Stimulated activated CD8-positive, alpha-beta memory T cell treated with anti-CD3 and anti-CD28 coated beads, Interleukin-7, amount 100 ng/mL, for 4 hours (primary cell): ENCODE data around the gene EIF4E3.
A peak's percentile ranks its signal among the peaks of the same experiment; 100 is the strongest.

ENCODE experiments used
- DNase-seq, 2 donors: peaks; one replicate each; pipeline ENCODE4 v3.0.0-alpha.2; 2020; ENCODE audit warnings: low read depth in 2 of 2

The EIF4E3 gene

DNA sequence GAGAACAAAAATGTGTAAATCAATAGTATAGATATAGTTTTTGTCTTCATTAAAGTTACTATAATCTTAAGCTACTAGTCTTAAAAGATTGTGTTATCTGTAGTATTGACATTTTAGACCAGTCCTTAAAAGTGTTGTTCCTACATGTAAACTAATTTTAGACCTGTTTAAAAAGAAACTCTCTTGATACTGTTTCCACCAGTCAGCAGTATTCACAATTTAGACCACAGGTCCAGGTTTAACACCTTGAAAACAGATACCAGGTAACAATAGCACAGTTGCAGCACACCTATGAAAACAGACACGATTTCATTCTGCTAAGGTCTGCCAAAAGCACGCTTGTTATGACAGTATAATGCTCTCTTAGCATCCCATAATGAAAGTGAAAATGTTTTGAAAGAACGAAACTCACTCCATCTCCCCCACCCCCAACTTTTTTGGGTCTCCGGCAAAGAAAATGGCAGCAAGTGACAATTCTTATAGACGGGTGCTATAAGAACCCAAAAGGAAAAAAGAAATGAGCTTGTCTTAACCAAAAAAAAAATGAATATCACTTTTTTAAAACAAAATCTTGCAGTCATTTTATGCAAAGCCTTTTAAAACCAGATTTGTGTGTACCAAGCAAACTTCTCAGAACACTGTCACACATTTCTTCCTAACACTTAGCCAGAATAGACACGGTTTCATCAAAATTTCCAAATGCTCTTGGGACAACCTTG is 1.6 kb downstream of the EIF4E3 start:
- DNase-seq, result peak in 1 of 2 donors; percentile 42

- DNase-seq, result no peak
Observed at GRCh38 chr3:71722693-71723092, 2.5 kb downstream of the EIF4E3 start.

DNA sequence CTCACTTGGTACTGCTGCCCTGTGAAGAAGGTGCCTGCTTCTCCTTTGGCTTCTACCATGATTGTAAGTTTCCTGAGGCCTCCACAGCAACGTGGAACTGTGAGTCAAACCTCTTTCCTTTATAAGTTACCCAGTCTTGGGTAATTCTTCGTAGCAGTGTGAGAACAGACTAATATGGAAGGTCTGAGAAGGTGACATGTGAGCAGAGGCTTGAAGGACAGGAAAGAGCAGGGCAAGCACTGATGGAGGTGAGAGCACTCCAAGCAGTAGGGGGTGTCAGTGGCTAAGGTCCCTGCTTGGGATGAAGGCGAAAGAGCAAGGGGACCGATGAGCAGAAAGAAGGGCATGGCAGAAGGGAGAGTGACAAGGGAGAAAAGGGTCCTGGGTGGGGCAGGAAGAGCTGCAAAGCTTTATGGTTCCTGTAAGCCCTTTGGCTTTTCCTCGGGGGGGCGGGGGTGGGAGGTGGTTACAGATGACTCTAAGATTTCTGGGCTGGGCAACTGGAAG is 3.5 kb downstream of the EIF4E3 start:
- no peak for DNase-seq

DNA sequence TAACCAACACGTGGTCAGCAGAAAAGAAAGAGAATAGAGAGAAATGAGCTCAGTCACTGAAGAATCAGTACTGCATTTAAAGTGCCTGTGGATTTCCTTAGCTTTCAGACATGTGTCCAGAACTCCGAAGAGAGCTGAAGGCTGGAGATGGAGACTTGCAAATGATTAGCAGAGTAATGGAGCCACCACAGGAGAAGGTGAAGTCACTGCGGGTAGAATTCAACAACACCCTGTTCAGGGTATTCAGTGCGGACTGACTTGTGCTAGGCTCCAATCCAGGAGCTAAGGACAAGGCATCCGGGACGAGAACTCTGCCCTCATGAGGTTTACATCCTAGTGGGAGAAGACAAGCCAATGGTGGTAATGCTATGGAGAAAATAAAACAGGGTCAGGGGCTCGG is 4.2 kb downstream of the EIF4E3 start:
- no peak for DNase-seq

DNA sequence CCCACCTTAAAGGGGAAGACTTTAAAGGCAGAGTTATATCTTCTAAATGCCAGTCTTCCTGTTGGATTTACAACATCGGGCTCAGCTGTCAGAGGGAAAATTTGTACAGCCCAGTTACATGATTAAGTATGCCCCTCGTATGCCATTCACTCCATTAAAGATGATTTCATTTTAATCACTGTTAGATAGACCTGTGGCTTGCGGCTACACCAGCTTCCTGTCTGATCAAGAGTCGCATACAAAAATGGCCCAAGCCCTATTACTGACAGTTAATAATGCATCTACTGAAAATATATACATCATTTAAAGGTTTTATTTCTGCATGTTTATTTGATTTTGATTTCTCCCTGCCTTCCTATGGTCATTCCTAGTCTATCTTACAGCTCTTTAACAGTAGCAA is 7.1 kb downstream of the EIF4E3 start:
- DNase-seq, result peak in 1 of 2 donors; percentile 40

DNA sequence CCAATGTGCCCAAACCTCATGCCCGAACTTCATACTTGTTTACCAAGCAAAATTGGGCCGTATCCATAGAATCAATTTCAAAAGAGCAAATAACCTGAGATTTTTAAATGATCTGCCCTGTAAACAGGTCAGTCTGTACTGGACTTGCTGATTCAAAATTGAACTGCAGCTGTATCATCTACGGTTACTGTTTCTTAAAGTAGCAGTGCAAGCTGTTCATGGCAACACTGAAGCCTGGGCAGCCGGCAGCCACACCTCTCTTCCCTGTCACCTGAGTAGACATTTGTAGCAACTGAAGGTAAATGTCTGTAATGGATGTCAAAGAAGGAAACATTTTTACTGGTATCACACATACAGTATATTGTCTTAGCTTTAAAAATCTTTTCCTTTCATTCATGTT is 10.6 kb downstream of the EIF4E3 start:
- DNase-seq, result no peak

GRCh38 chr3:71713041-71713440 is 12.2 kb downstream of the EIF4E3 start:
- DNase-seq, result no peak

GRCh38 chr3:71710906-71711494 is 14.2 kb downstream of the EIF4E3 start:
- no peak for DNase-seq

GRCh38 chr3:71709908-71710511 is 15.2 kb downstream of the EIF4E3 start:
- no peak for DNase-seq

GRCh38 chr3:71708476-71709105 is 16.6 kb downstream of the EIF4E3 start:
- no peak for DNase-seq

- DNase-seq, result no peak
Observed at GRCh38 chr3:71707595-71707994, 17.6 kb downstream of the EIF4E3 start.

GRCh38 chr3:71705681-71706080 is 19.5 kb downstream of the EIF4E3 start:
- no peak for DNase-seq

GRCh38 chr3:71704915-71705314 is 20.3 kb downstream of the EIF4E3 start:
- no peak for DNase-seq

- no peak for DNase-seq
Observed at GRCh38 chr3:71703797-71704196, 21.4 kb downstream of the EIF4E3 start.

DNA sequence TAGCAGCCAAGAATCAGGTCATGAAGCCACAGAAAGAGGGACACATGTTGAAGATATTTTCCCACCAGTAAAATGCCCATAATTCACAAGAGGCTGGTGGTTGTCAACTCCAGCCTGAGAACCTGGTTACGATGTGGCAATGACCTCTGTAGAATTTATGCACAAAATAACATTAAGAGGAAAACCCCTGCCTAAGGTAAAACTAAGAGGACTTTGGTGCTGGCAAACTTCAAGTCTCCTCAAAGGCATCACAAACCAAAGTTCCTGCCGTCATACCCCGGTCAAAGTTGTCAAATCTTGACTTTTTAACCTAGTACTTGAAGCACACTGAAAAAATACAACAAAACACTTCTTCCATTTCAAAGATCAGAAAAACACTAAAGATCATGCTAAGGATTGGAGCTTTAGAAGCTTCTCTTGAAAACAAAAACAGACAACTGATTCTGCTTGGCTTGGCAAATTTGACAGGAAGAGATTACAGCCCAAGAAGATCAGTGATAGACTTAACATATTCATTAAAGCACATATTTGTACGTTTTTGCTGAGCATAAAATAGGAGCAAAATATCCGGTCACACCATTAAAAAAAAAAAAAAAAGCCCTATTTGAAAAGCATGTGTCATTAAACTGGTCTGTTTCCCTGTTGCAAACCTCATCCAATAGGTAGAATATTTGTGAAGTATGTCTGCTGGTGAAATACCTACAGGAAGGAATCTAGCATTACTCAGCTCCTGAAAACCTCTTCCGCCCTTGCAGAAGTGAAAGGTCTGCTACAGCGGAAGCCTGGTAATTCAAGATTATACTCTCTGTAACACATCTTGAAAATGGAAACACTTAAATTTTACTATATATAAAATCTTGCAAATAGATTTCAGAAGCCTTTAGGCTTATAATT is 22.8 kb downstream of the EIF4E3 start:
- DNase-seq, result no peak

DNA sequence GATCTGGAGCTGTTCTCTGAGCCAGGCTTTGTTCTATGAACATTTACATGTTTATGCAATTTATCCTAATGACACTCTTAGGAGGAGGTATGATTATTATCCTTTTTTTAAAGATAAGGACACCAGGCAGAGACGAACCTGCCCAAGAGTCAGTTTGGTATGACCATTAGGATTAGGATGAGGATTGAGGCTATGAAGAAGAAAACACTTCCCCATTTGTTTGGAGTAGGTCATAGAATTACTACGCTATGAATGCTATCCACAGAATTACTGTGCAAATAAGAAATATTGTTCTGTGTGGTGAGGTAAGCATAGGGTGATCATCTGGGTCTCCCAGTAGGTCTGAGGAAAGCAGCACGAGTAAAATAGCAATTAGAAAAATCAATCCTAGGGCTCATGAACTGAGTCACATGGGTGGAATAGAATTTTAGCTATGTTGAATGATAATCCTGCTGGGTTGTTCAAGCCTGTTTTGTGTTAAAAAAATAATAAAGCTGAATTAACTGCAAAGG is 23.9 kb downstream of the EIF4E3 start:
- DNase-seq, result no peak

GRCh38 chr3:71695000-71695482 is 30.2 kb downstream of the EIF4E3 start:
- DNase-seq, result no peak

DNA sequence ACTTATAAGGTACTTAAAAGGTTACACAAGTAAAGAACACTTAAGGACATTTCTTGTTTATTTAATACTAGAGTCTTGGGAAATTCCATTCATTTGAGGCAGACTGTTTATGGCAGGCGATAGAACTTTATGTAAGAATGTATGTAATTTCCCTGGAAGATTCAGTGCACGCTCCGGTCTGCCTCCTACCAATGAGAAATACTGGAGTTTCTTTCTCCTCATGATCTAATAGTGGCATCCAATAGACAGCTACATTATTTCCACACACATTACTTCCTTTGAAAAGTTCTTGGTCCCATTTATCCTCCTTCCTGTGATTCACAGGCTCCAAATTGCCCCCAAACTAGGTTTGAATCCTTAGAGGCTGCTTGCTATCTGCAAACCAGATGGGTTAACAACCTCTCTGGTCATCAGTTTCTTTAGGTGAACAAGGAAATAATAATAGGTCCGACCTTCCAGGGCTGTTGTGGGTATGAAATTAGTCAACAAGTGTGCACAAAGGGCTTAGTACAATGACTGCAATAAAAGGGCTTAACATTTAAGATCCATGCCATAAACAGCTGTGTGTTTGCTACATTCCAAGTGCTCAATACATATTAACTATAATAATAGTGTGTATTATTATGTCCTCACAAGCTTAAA is 30.7 kb downstream of the EIF4E3 start:
- DNase-seq, result no peak

- DNase-seq, result no peak
Observed at GRCh38 chr3:71693641-71694040, 31.6 kb downstream of the EIF4E3 start.

DNA sequence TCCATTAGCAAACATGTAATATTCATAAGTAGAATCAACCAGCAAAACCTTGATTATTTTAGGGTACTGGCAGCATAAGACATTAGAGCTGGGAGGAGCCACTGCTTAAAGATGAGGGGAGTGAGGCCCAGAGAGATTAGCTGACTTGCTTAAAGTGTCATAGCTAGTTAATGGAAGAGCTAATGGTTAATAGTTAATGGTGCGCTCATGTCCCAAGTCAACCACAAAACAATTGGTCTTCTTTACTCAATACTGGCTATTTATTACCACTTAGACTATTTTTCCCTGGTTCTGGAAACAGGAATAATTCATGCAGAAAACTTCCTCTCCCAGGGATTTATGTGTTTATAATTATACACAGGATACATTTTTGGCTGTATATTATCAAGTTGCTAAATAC is 33.1 kb downstream of the EIF4E3 start:
- no peak for DNase-seq
